ENCODE results near the gene TBC1D2B.

DNA sequence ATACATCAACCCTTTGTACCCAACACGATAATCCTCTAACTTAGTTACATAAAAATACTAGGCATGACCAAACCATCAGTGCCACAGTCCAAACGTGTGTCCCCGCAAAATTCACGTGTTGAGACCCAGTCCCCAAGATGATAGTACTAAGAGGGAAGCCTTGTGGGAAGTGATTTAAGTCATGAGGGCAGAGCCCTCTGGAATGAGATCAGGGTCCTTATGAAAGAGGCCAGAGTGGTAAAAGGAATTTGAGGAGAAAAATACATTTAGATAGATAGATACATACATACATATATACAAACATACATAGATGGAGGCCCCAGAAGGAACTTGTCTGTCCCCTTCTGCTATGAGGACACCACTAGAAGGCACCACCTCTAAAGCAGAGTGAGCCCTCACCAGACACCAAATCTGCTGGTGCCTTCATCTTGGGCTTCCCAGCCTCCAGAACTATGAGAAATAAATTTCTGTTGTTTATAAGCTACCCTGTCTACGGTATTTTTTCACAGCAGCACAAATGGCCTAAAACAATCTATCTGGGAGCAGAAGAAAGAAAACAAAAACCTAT lies 8.0 kb downstream of the TBC1D2B start:
- TF ChIP-seq, protein P1, sequence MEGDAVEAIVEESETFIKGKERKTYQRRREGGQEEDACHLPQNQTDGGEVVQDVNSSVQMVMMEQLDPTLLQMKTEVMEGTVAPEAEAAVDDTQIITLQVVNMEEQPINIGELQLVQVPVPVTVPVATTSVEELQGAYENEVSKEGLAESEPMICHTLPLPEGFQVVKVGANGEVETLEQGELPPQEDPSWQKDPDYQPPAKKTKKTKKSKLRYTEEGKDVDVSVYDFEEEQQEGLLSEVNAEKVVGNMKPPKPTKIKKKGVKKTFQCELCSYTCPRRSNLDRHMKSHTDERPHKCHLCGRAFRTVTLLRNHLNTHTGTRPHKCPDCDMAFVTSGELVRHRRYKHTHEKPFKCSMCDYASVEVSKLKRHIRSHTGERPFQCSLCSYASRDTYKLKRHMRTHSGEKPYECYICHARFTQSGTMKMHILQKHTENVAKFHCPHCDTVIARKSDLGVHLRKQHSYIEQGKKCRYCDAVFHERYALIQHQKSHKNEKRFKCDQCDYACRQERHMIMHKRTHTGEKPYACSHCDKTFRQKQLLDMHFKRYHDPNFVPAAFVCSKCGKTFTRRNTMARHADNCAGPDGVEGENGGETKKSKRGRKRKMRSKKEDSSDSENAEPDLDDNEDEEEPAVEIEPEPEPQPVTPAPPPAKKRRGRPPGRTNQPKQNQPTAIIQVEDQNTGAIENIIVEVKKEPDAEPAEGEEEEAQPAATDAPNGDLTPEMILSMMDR (IDR thresholded peaks at IDR 0.05 in 8 of 11, conservative IDR thresholded peaks at IDR 0.05 in 3 of 11), result no peak
- TF ChIP-seq POLR2A (IDR thresholded peaks at IDR 0.05) (no peak), POLR2AphosphoS5 (IDR thresholded peaks at IDR 0.05) (no peak)

Measured in spleen (tissue), 7 donors.